Measurements from ENCODE around the gene ARHGAP22.
"Not testable (repeated sequence)": the region's sequence is repeated elsewhere in the genome, so short reads cannot be mapped to it uniquely, and the experiment has no call there.

Gene ARHGAP22, protein sequence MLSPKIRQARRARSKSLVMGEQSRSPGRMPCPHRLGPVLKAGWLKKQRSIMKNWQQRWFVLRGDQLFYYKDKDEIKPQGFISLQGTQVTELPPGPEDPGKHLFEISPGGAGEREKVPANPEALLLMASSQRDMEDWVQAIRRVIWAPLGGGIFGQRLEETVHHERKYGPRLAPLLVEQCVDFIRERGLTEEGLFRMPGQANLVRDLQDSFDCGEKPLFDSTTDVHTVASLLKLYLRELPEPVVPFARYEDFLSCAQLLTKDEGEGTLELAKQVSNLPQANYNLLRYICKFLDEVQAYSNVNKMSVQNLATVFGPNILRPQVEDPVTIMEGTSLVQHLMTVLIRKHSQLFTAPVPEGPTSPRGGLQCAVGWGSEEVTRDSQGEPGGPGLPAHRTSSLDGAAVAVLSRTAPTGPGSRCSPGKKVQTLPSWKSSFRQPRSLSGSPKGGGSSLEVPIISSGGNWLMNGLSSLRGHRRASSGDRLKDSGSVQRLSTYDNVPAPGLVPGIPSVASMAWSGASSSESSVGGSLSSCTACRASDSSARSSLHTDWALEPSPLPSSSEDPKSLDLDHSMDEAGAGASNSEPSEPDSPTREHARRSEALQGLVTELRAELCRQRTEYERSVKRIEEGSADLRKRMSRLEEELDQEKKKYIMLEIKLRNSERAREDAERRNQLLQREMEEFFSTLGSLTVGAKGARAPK

DNA sequence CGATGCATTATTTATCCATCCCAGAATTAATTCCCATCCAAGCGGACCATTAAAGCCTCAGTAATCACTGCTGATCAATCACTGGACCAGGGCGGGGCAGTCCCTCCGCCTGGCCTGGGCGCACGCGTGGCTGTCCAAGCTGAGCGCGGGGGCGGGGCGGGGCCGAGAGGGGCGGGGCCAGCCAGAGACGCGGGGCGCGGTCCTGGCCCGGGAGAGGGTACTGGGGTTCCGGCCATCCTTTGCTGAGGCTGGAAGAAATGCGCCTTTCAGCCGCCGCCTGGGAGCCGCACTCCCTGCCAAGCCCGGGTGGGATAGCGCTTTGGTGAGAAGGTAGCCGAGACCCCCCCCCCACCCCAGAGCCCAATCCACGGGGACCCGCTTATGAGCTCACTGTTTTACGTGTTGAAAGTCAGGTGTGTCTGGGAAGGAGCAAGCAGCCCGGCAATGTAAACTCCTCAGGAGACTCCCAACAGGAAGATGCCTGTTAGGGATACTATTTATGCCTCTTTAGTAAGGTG lies at the start of gene ARHGAP22:
Gene ARHGAP22 (minus strand): TSS at position 83 of the 518 bp plus-strand sequence. CDS start 277 bp downstream, outside the sequence.
- DNase-seq (ENCODE audit: low read depth in 2 of 2, low spot score in 1 of 2): no peak

GRCh38 chr10:48653944-48654698 lies 49.2 kb upstream of the ARHGAP22 start:
- DNase-seq (ENCODE audit: low read depth in 2 of 2, low spot score in 1 of 2): no peak

DNA sequence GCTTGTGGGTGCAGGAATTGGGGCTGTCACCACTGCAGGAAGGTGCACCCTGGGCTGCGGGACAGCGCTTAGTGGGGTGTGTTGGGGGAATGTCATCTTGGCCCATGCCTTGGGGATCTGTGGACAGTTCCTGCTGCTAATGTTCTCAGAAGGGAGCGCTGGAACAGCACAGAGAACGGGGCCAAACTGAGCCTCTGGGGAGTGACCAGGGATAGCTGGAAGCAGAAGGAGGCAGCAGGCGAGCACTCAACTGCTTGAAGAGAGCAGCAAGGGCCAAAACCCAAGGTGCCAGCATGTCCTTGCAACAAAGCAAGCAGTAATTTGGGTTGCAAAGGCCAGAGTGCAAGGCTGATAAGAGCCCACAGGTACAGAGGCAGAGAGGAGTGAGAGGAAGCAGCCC lies 48.5 kb upstream of the ARHGAP22 start:
- DNase-seq (ENCODE audit: low read depth in 2 of 2, low spot score in 1 of 2): no peak

- no peak for DNase-seq (ENCODE audit: low read depth in 2 of 2, low spot score in 1 of 2)
Measured at GRCh38 chr10:48652344-48652743, 47.5 kb upstream of the ARHGAP22 start.

DNA sequence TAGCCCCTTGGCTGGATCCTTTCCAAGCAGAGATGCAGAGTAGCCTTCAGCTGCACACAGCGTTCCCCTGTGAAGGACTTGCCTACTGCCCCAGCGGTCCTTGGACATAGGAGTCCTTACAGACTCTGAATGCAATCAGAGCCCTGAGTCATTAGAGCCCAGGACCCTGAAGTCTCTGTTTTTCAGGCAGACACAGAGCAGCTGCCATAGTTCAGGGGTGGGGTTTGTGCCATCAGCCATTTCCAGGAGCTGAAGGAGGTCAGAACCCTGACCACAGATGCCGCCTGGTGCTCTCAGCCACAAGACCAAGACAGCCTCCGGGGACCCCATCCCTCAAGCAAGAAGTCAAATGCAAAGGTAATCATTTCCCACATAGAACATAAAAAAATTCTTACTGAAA lies 47.0 kb upstream of the ARHGAP22 start:
- DNase-seq (ENCODE audit: low read depth in 2 of 2, low spot score in 1 of 2): no peak

GRCh38 chr10:48651293-48651692 lies 46.4 kb upstream of the ARHGAP22 start:
- DNase-seq (ENCODE audit: low read depth in 2 of 2, low spot score in 1 of 2): no peak

- DNase-seq (ENCODE audit: low read depth in 2 of 2, low spot score in 1 of 2): no peak
Measured at GRCh38 chr10:48649349-48649944, 44.6 kb upstream of the ARHGAP22 start.

GRCh38 chr10:48648172-48648942 lies 43.5 kb upstream of the ARHGAP22 start:
- DNase-seq (ENCODE audit: low read depth in 2 of 2, low spot score in 1 of 2): no peak

DNA sequence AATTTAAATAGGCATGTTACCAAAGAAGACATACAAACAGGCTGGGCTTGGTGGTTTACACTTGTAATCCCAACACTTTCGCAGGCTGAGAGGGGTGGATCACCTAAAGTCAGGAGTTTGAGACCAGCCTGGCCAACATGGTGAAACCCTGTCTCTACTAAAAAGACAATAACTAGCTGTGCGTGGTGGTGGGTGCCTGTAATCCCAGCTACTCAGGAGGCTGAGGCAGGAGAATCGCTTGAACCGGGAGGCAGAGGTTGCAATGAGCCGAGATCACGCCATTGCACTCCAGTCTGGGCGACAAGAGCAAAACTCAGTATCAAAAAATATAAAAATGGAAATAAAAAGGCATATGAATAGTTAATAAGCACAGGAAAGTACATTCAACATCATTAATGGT lies 42.2 kb upstream of the ARHGAP22 start:
- DNase-seq (ENCODE audit: low read depth in 2 of 2, low spot score in 1 of 2): not testable (repeated sequence)

DNA sequence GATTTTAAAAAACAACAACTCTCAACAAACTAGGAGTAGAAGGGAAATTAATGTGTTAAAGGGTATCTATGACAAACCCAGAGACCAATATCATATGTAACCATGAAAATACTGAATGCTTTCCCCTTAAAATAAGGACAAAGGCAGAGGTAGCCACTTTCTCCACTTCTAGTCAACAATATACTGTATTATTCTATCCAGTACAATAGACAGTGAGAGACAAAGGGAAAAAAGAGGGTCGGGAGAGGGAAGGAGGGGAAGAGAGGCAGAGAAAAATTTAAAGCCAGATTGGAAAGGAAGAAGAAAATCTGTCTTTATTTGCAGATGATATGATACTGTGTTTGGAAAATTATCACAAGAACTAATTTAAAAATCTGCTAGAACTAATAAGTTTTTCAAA lies 40.7 kb upstream of the ARHGAP22 start:
- no peak for DNase-seq (ENCODE audit: low read depth in 2 of 2, low spot score in 1 of 2)

DNA sequence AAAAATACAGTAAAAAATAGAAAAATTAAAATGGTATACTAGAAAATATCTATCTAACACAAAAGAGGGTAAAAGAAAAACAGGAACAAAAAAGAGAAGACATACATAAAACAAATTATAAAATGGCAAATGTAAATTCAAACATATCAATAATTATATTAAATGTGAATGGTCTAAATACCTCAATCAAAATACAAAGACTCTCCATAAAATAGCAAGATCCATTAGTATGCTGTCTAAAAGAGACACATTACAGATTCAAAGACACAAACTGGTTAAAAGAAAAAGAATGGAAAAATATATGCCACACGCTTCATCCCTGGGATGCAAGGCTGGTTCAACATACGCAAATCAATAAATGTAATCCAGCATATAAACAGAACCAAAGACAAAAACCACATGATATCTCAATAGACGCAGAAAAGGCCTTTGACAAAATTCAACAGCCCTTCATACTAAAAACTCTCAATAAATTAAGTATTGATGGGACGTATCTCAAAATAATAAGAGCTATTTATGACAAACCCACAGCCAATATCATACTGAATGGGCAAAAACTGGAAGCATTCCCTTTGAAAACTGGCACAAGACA lies 36.3 kb upstream of the ARHGAP22 start:
- DNase-seq (ENCODE audit: low read depth in 2 of 2, low spot score in 1 of 2): not testable (repeated sequence)

GRCh38 chr10:48640326-48640725 lies 35.5 kb upstream of the ARHGAP22 start:
- no peak for DNase-seq (ENCODE audit: low read depth in 2 of 2, low spot score in 1 of 2)

DNA sequence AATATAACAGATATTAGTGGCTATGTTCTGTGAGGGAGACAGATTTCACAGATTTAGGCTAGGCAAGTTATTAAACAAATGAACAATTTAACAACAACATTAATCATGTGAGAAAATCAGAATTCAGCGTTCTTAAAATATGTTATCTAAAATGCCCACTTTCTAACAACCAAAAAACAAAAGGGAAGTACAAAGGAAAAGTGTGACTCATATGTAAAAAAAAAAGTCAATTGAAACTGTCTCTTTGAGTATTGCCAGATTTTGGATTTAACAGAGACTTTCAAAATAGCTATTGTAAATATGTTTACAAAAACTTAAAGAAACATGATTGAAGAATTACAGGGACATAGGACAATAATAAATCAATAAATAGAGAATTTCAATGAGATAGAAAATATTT lies 34.8 kb upstream of the ARHGAP22 start:
- DNase-seq (ENCODE audit: low read depth in 2 of 2, low spot score in 1 of 2): no peak

- no peak for DNase-seq (ENCODE audit: low read depth in 2 of 2, low spot score in 1 of 2)
Measured at GRCh38 chr10:48638739-48639527, 34.1 kb upstream of the ARHGAP22 start.

GRCh38 chr10:48638158-48638557 lies 33.3 kb upstream of the ARHGAP22 start:
- DNase-seq (ENCODE audit: low read depth in 2 of 2, low spot score in 1 of 2): no peak

GRCh38 chr10:48636901-48637300 lies 32.0 kb upstream of the ARHGAP22 start:
- DNase-seq (ENCODE audit: low read depth in 2 of 2, low spot score in 1 of 2): no peak

DNA sequence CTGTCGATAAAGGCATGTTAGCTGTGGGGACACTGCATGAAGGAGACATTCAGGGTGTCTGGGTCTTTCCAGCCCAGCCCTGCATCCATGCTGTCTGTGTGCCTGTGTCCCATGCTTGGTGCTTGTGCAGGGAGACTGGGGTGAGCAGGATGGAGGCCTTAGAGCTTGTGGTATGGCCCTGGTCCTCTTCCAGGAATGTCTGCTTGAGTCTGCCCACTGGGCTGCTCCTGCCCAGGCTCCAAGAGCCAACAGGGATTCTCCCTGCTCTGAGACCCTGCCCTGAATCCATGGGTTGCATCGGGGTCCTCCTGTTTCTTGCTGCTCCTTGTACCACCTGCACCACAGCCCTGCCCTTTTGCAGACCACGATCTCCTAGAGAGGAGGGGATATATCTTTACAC lies 31.4 kb upstream of the ARHGAP22 start:
- no peak for DNase-seq (ENCODE audit: low read depth in 2 of 2, low spot score in 1 of 2)

DNA sequence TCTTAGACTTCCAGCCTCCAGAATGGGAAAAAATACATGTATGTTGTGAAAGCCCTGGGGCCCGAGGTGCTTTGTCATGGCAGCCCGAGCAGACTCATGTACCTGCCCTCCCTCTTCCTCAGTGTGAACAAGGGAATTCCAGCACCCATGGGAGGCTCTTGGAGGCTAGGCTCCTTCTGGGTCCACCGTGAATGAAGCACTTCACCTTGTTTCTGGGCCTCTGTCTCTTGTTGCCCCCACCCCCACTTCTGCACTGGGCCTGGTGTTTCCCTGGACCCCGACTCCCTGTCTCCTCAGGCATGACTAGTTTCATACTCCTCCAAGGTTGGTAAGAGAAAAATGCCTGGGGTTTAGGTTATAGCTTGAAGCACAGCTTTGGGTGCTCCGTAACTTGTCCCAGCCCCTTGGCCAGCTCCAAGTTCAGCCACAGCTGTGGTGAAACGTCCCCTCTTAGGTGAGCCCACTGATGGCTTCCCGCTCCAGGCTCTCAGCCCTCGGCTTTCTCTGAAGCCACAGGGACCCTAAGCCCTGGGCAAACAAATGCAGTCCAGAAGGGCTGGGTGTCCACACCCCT lies 30.2 kb upstream of the ARHGAP22 start:
- DNase-seq (ENCODE audit: low read depth in 2 of 2, low spot score in 1 of 2): no peak

Data from stimulated activated CD8-positive, alpha-beta memory T cell treated with anti-CD3 and anti-CD28 coated beads, Interleukin-4, amount 100 ng/mL, for 1 hour (primary cell).